AG04450 (cell line): ENCODE data around the gene FAM184B. TPM values are rescaled to one million over a fixed set of nuclear protein-coding genes. Genes with fewer than 3 reads are reported as not detected.

Experiments used
- CTCF ChIA-PET: fragments of 300-600, 350-600 bp; formaldehyde crosslinking; extraction: SDS; loops from one replicate; lab custom pipeline; 2022; ENCODE audit warnings: antibody characterized with exemption, inconsistent platforms; lab: Charles Lee
- POLR2A ChIA-PET: fragments of 350-600 bp; formaldehyde crosslinking; extraction: SDS; loops from one replicate; lab custom pipeline; 2021; ENCODE audit warnings: antibody characterized with exemption, inconsistent platforms; lab: Yijun Ruan, JAX
- DNase-seq: peaks from one replicate; pipeline ENCODE4 v3.0.0-alpha.2; 2011; ENCODE audit warnings: low read depth, low spot score
- H3K27ac ChIP-seq: one replicate; pipeline ENCODE4 v1.5.1; 2012; ENCODE audit warnings: low read depth, low read length, control low read depth
- H3K27me3 ChIP-seq: one replicate; pipeline ENCODE4 v1.6.0; 2012; ENCODE audit warnings: low read length; ENCODE audit not compliant: control insufficient read depth, insufficient read depth
- H3K4me3 ChIP-seq: 2 replicates; pipeline ENCODE4 v1.5.1; 2011; ENCODE audit warnings: mild to moderate bottlenecking, low read depth, low read length, control low read depth
- H3K9me3 ChIP-seq: 2 replicates; pipeline ENCODE4 v1.5.1; 2012; ENCODE audit warnings: low read length; ENCODE audit not compliant: control insufficient read depth, insufficient read depth
- polyA plus RNA-seq: library from polyadenylated mRNA; depleted of rRNA; stranded (reverse); fragments of >200 nt; gene quantifications from 2 replicates; pipeline ENCODE4 v1.2.3, GENCODE V29; 2011
- TF ChIP-seq, protein P1 (sequence below): IDR thresholded peaks from 2 replicates; pipeline ENCODE4 v1.5.1; 2011; ENCODE audit warnings: low read depth, low read length, control low read depth, inconsistent platforms

The FAM184B gene
- polyA plus RNA-seq, 1 experiment: 0.09 TPM

DNA sequence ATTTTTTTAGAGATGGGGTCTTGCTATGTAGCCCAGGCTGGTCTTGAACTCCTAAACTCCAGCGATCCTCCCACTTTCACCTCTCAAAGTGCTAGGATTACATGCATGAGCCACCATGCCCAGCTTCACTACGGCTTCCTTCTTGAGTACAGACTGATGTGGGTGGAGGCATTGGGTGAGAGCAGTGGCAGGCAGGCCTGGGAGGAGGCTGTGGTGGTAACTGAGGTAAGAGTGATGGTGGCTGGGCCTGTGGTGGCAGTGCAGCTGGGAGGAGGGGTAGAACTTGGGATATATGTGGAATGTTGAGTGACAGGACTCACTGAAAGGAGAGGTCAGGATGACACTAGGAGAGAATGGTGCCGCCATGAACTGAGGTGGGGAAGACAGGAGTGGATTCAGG, 86.1 kb downstream of the FAM184B start:
- TF ChIP-seq, protein P1, sequence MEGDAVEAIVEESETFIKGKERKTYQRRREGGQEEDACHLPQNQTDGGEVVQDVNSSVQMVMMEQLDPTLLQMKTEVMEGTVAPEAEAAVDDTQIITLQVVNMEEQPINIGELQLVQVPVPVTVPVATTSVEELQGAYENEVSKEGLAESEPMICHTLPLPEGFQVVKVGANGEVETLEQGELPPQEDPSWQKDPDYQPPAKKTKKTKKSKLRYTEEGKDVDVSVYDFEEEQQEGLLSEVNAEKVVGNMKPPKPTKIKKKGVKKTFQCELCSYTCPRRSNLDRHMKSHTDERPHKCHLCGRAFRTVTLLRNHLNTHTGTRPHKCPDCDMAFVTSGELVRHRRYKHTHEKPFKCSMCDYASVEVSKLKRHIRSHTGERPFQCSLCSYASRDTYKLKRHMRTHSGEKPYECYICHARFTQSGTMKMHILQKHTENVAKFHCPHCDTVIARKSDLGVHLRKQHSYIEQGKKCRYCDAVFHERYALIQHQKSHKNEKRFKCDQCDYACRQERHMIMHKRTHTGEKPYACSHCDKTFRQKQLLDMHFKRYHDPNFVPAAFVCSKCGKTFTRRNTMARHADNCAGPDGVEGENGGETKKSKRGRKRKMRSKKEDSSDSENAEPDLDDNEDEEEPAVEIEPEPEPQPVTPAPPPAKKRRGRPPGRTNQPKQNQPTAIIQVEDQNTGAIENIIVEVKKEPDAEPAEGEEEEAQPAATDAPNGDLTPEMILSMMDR: no peak
- DNase-seq: no peak
- Histone ChIP-seq H3K27ac (no peak overlapping the region), H3K27me3 (no peaks in the 10 kb centered on the region), H3K9me3 (no peaks in the 10 kb centered on the region), H3K4me3 (no peak overlapping the region)
- ChIA-PET POLR2A (no interaction called here), CTCF (interaction anchor here (0.6 kb wide), 1 partner anchor 42 kb away, joined by 3 read pairs; no protein-coding TSS in a partner anchor)

DNA sequence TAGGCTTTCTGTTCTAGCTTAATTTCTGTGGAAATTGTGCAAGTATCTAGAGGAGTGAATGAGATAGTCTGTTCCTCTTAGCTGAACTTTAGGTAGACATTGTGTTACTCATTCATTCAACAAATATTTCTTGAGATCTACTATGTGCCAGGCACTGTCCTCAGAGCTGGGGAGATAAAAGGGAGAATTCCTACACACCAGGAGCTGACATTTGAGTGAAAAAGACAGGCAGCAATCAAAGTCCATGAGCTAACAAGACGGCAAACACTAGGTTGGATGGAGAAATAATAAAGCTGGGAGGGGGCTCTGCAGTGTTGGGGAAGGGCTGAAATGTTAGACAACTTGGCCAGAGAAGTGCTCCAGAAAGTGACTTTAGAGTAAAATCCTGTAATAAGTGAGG, 86.9 kb downstream of the FAM184B start:
- DNase-seq: no peak
- Histone ChIP-seq H3K27me3 (no peaks in the 10 kb centered on the region), H3K9me3 (no peaks in the 10 kb centered on the region), H3K27ac (no peak overlapping the region), H3K4me3 (no peak overlapping the region)
- TF ChIP-seq, protein P1: no peak
- CTCF ChIA-PET: interaction anchor here (0.6 kb wide), 2 partner anchors 42 to 346 kb away, joined by 3 read pairs; no protein-coding TSS in a partner anchor
- POLR2A ChIA-PET: no interaction called here

DNA sequence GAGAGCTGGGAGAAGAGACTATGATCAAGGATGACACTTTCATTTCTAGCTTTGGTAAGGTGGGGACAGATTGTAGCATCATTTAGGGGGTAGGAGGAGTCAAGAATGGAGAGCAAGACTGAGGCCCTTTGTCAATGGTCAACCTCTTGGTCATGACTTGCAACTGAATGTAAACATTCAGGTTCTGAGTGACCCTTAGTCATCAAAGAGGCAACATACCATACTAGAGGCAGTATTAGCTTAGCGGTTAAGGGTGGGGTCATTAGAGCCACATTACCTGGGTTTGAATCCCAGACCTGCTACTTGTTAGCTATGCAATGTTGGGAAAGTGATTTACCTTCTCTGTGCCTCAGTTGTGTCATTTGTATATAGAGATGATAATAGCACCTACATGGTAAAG, 90.5 kb downstream of the FAM184B start:
- Histone ChIP-seq H3K27me3 (no peaks in the 10 kb centered on the region), H3K27ac (no peak overlapping the region), H3K9me3 (no peaks in the 10 kb centered on the region), H3K4me3 (no peak overlapping the region)
- ChIA-PET POLR2A (no interaction called here), CTCF (no interaction called here)
- TF ChIP-seq, protein P1: no peak
- DNase-seq: no peak

DNA sequence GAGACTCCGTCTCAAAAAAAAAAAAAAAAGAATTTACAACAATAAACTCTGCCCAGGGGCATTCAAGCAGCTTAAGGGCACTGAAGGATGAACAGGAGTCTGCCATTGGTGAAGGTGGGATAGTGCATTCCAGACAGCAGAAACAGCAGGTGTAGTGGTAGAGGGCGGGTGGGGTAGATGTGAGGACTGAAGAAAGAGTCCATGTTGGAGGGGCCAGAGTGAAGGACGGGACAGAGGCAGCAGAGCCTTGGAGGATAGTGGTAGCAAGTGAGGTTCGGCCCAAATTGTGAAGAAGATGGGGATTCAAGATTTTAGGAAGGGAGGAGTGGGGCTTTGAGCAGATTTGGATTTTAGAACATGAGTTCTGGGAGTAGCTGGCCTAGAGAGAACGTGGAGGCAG, 91.3 kb downstream of the FAM184B start:
- ChIA-PET CTCF (no interaction called here), POLR2A (no interaction called here)
- TF ChIP-seq, protein P1: no peak
- Histone ChIP-seq H3K9me3 (no peaks in the 10 kb centered on the region), H3K27ac (no peak overlapping the region), H3K4me3 (no peak overlapping the region), H3K27me3 (no peaks in the 10 kb centered on the region)
- no peak for DNase-seq

DNA sequence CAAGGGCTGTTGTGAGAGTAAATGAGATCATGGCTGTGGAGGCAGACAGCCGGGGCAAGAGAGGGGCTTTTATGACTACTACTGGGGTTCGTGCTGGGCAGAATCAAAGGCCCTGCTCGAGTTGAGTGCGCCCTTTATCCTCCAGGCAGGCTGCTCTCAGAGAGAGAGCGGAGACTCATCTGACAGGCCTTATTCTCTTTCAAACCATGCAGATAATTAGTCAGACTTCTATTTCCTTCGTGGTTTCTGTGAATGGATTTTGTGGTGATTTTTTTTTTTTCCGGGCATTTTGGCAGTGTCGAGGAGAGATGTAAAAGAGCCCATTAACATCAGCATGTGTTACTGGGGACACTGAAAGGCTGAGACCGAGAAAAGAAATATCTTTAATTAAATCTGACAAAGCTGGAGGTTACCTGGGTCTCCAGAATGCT, 93.4 kb downstream of the FAM184B start:
- no peak for DNase-seq
- CTCF ChIA-PET: no interaction called here
- TF ChIP-seq, protein P1: no peak

More for the DNA sequence above, 93.4 kb downstream of the FAM184B start:
- H3K27me3 ChIP-seq: no peaks in the 10 kb centered on the region
- H3K27ac ChIP-seq: no peak overlapping the region
- POLR2A ChIA-PET: no interaction called here
- H3K9me3 ChIP-seq: no peaks in the 10 kb centered on the region
- H3K4me3 ChIP-seq: no peak overlapping the region
